GM12892 (cell line): ENCODE results near the gene HIGD1A.

Experiments used
- POLR2A ChIP-seq: IDR thresholded peaks from 2 replicates; pipeline ENCODE4 v1.6.1; 2011; ENCODE audit warnings: low read depth, low read length, control low read depth
- POLR2AphosphoS5 ChIP-seq: IDR thresholded peaks from 2 replicates; pipeline ENCODE4 v1.6.1; 2011; ENCODE audit warnings: low read depth, low read length, control low read depth
- TAF1 ChIP-seq: IDR thresholded peaks from 2 replicates; pipeline ENCODE4 v1.6.1; 2011; ENCODE audit warnings: low read depth, mild to moderate bottlenecking, control low read depth, low read length, borderline replicate concordance

- TF ChIP-seq POLR2A (no peak), POLR2AphosphoS5 (no peak), TAF1 (no peak)
Measured at GRCh38 chr3:42742259-42742658, 62.0 kb downstream of the HIGD1A start.
